Neural crest cell (in vitro differentiated cells): ENCODE results near the gene CDRT4. TPM values are rescaled to one million over a fixed set of nuclear protein-coding genes. Genes with fewer than 3 reads are reported as not detected.

ENCODE experiments used
- DNase-seq: peaks from one replicate; pipeline ENCODE4 v3.0.0; 2021; ENCODE audit warnings: low read depth, mixed read lengths, low spot score
- H3K27ac Mint-ChIP-seq: one replicate; pipeline ENCODE4 v1.8.0; 2021; ENCODE audit warnings: mild to moderate bottlenecking, mixed read lengths; ENCODE audit not compliant: unreplicated experiment
- H3K27me3 Mint-ChIP-seq: 2 replicates; pipeline ENCODE4 v1.8.0; 2021; ENCODE audit warnings: low read depth, mild to moderate bottlenecking, mixed read lengths
- H3K36me3 Mint-ChIP-seq: 2 replicates; pipeline ENCODE4 v1.8.0; 2021; ENCODE audit warnings: low read depth, mild to moderate bottlenecking, mixed read lengths
- H3K4me1 Mint-ChIP-seq: 2 replicates; pipeline ENCODE4 v1.8.0; 2021; ENCODE audit warnings: mixed read lengths
- H3K4me3 Mint-ChIP-seq: one replicate; pipeline ENCODE4 v1.8.0; 2021; ENCODE audit warnings: mild to moderate bottlenecking, mixed read lengths
- H3K9me3 Mint-ChIP-seq: 2 replicates; pipeline ENCODE4 v1.8.0; 2021; ENCODE audit warnings: mixed read lengths
- long read RNA-seq: library from polyadenylated mRNA; unstranded; transcript quantifications from one replicate; pipeline ENCODE4 v2.0.0, GENCODE V29; 2020
- total RNA-seq: library from RNA; stranded (reverse); gene quantifications from 2 replicates; pipeline ENCODE4 v1.2.1, GENCODE V29; 2021
- TF ChIP-seq, protein P1 (sequence below): fragments of 200-600 bp; sonication (generic); conservative IDR thresholded peaks from 2 replicates; pipeline ENCODE4 v1.5.0; 2021; ENCODE audit warnings: antibody characterized with exemption, mild to moderate bottlenecking

Gene CDRT4
- 2.4 and 2.8 TPM in 2 replicates for total RNA-seq
- long read RNA-seq: 0 reads

GRCh38 chr17:15467592-15467991 is at the start of gene CDRT4:
CDRT4 (minus strand) TSS chr17:15467621; CDS start chr17:15440238, 27,383 bp downstream.
- TF ChIP-seq, protein P1, sequence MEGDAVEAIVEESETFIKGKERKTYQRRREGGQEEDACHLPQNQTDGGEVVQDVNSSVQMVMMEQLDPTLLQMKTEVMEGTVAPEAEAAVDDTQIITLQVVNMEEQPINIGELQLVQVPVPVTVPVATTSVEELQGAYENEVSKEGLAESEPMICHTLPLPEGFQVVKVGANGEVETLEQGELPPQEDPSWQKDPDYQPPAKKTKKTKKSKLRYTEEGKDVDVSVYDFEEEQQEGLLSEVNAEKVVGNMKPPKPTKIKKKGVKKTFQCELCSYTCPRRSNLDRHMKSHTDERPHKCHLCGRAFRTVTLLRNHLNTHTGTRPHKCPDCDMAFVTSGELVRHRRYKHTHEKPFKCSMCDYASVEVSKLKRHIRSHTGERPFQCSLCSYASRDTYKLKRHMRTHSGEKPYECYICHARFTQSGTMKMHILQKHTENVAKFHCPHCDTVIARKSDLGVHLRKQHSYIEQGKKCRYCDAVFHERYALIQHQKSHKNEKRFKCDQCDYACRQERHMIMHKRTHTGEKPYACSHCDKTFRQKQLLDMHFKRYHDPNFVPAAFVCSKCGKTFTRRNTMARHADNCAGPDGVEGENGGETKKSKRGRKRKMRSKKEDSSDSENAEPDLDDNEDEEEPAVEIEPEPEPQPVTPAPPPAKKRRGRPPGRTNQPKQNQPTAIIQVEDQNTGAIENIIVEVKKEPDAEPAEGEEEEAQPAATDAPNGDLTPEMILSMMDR: no peak
- Mint-ChIP-seq H3K4me1 (no peaks in the 10 kb centered on the region), H3K9me3 (no peaks in the 10 kb centered on the region), H3K27me3 (no peaks in the 10 kb centered on the region), H3K27ac (no peak within 1 kb of the TSS), H3K4me3 (no peak within 1 kb of the TSS), H3K36me3 (peaks cover 3% of the 10 kb centered on the region)
- DNase-seq: no peak

DNA sequence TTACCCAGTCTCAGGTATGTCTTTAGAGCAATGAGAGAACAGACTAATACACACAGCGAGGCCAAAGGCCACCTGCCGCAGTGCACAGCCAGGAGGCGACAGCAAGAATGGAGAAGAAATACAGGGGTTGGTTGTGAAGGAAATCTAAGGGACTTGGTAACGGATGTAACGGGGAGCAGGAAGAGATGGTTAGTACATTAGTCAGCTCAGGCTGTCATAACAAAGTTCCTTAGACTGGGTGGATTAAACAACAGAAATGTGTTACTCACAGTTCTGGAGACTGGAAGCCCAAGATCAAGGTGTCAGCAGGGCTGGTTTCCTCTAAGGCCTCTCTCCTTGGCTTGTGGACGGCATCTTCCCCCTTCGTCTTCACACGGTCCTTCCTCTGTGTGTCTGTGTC is 48.7 kb upstream of the CDRT4 start:
- TF ChIP-seq, protein P1: no peak
- Mint-ChIP-seq H3K36me3 (peaks cover 27% of the 10 kb centered on the region), H3K27me3 (no peaks in the 10 kb centered on the region), H3K27ac (no peak overlapping the region), H3K9me3 (no peaks in the 10 kb centered on the region), H3K4me1 (peaks cover 38% of the 10 kb centered on the region), H3K4me3 (no peak overlapping the region)
- DNase-seq: no peak

DNA sequence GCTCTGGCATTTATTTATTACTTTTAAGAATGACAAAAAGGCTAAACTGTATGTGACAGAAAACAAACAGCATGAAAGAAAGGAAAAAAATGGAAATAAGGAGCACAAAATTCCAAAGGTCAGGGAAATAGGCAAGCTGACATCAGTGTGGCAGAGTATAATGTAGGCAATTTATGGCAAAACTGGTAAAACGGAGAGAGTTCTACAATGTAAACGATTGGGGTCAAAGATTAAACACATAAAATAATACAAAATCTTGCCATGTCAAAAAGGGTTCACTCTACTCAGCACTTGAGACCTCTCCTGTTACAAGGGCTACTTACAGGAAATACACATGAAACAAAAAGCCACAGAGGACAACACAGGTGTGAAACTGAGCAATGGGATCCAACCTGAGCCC is 47.0 kb upstream of the CDRT4 start:
- Mint-ChIP-seq H3K27me3 (no peaks in the 10 kb centered on the region), H3K36me3 (peaks cover 35% of the 10 kb centered on the region), H3K27ac (no peak overlapping the region), H3K9me3 (no peaks in the 10 kb centered on the region), H3K4me1 (peaks cover 46% of the 10 kb centered on the region), H3K4me3 (no peak overlapping the region)
- TF ChIP-seq, protein P1: no peak
- DNase-seq: no peak

DNA sequence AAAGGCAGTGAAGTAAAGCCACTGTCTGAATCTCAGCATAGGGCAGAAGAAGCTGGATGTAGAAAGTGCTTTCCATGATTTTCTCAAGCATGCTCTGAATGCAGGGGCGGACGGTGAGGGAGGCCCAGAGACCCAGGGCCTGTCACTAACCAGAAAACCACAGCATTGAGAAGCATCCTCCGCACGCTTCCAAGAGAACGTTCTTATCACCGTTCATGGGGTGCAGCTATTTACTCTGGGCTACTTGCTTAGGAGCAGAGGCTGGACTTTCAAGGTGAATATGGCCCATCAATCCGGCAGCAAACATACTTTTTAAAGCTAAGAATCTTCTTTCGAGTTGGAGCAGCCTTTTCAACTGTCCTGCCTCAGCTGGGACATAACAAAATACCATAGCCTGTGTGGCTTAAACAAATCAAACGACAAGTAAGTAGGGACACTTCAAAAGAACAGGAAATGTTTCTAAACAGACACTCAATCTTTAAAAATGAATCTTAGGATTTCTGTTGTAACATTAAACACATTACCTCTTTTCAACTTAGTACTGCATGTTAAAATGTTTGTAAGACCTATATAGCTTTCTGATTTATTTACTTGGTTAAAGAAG is 46.5 kb upstream of the CDRT4 start:
- Mint-ChIP-seq H3K36me3 (peaks cover 34% of the 10 kb centered on the region), H3K4me1 (peaks cover 46% of the 10 kb centered on the region), H3K27me3 (no peaks in the 10 kb centered on the region), H3K27ac (peak overlapping the region; percentile 55), H3K9me3 (no peaks in the 10 kb centered on the region), H3K4me3 (no peak overlapping the region)
- TF ChIP-seq, protein P1: no peak
- no peak for DNase-seq

DNA sequence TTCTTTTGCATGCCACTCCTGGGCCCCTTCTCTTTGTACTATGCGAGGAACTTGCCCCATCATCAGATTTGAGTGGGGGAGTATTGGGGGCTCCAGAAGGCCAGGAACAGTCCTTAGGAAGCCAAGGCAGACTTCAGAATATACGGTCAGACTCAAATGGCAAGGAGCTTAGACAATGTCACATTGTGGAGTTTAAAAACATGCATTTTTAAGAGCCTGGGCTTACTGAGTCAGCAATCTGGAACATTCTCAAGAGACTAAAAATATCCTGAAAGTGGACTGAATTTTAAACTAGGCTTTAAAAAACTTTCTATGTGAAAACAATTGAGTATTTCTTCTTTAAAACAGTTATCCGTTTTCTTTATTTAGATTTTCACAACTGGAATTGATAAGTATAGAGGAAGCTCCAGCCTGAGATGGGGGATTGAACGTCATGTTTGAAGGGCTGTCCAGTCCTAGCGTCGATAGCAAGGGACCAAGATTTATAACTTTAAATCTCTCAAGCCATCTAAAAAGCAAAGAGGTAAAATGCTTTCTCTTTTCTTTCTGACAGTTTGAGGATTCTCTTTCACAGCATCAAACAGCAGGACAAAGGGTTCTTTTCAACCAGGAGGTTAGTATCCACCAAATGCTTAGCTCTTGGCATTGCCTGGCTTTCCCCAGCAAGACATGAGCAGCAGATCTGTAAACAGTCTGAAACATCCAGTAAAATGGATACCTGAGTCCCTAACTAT is 45.8 kb upstream of the CDRT4 start:
- H3K27me3 Mint-ChIP-seq: no peaks in the 10 kb centered on the region
- peaks cover 36% of the 10 kb centered on the region for H3K36me3 Mint-ChIP-seq
- H3K9me3 Mint-ChIP-seq: no peaks in the 10 kb centered on the region
- H3K27ac Mint-ChIP-seq: peak overlapping the region; percentile 55
- TF ChIP-seq, protein P1: no peak
- H3K4me1 Mint-ChIP-seq: peaks cover 46% of the 10 kb centered on the region
- no peak for DNase-seq
- no peak overlapping the region for H3K4me3 Mint-ChIP-seq
